SK-N-SH (cell line): ENCODE results near the gene TMEM143. TPM values are rescaled to one million over a fixed set of nuclear protein-coding genes. Genes with fewer than 3 reads are reported as not detected.

Source experiments
- CTCF ChIA-PET: fragments of 300-600, 350-600 bp; formaldehyde crosslinking; extraction: SDS; loops from one replicate; lab custom pipeline; 2021; lab: Yijun Ruan, JAX
- POLR2A ChIA-PET: fragments of 350-600 bp; sonication (Branson Sonifier 250); formaldehyde crosslinking; extraction: SDS; loops from one replicate; lab custom pipeline; 2020; ENCODE audit warnings: antibody characterized with exemption, inconsistent platforms; lab: Yijun Ruan, JAX
- DNase-seq: peaks from one replicate; pipeline ENCODE4 v3.0.0; 2012
- H2AFZ ChIP-seq: fragments of 200-600 bp; sonication (generic); 2 replicates; pipeline ENCODE4 v1.8.1; 2016; ENCODE audit warnings: antibody characterized with exemption, mild to moderate bottlenecking, low read depth
- H3F3A ChIP-seq: fragments of 200-600 bp; sonication (generic); replicated peaks from 2 replicates; pipeline ENCODE3; 2016; ENCODE audit warnings: antibody characterized with exemption, mild to moderate bottlenecking; ENCODE audit not compliant: insufficient read depth
- H3K27ac ChIP-seq, 2 experiments: fragments of 200-500 bp in 1 of 2; fragments of 200-600 bp in 1 of 2; sonication (Bioruptor generic) in 1 of 2; sonication (generic), shearing (Covaris generic) in 1 of 2; 2 replicates each; pipeline versions ENCODE4 v1.5.1 to v1.6.1; 2014 to 2016; ENCODE audit warnings: low read depth in 2 of 2, inconsistent platforms in 1 of 2, low read length in 1 of 2, mild to moderate bottlenecking in 1 of 2, mixed read lengths in 1 of 2
- H3K27me3 ChIP-seq: fragments of 200-600 bp; sonication (generic), shearing (Covaris generic); 2 replicates; pipeline ENCODE4 v1.6.1; 2016; ENCODE audit warnings: mixed run types; ENCODE audit not compliant: insufficient read depth
- H3K36me3 ChIP-seq, 2 experiments: fragments of 200-500 bp in 1 of 2; fragments of 200-600 bp in 1 of 2; sonication (Bioruptor generic) in 1 of 2; sonication (generic) in 1 of 2; replicated peaks in 1 of 2; 2 replicates each; pipeline versions ENCODE3 to v1.5.1; 2014 to 2016; ENCODE audit warnings: low read length in 1 of 2, mild to moderate bottlenecking in 1 of 2; ENCODE audit not compliant: insufficient read depth in 2 of 2, control insufficient read depth in 1 of 2
- H3K4me1 ChIP-seq, 2 experiments: fragments of 200-500 bp in 1 of 2; fragments of 200-600 bp in 1 of 2; sonication (Bioruptor generic) in 1 of 2; sonication (generic), shearing (Covaris generic) in 1 of 2; 2 replicates each; pipeline versions ENCODE4 v1.5.1 to v1.6.1; 2014 to 2016; ENCODE audit warnings: low read depth in 1 of 2, low read length in 1 of 2, mixed run types in 1 of 2; ENCODE audit not compliant: insufficient read depth in 2 of 2, control insufficient read depth in 1 of 2
- H3K4me2 ChIP-seq: fragments of 200-600 bp; sonication (generic), shearing (Covaris generic); 2 replicates; pipeline ENCODE4 v1.6.1; 2017; ENCODE audit warnings: mixed run types
- H3K4me3 ChIP-seq, 2 experiments: fragments of 200-500 bp in 1 of 2; fragments of 200-600 bp in 1 of 2; sonication (Bioruptor generic) in 1 of 2; sonication (generic), shearing (Covaris generic) in 1 of 2; 2 replicates each; pipeline versions ENCODE4 v1.5.1 to v1.8.1; 2014 to 2016; ENCODE audit warnings: low read depth in 2 of 2, inconsistent platforms in 1 of 2, low read length in 1 of 2, mild to moderate bottlenecking in 1 of 2, mixed read lengths in 1 of 2, moderate library complexity in 1 of 2
- H3K79me2 ChIP-seq: fragments of 200-600 bp; sonication (generic); 2 replicates; pipeline ENCODE4 v1.8.1; 2017; ENCODE audit warnings: mild to moderate bottlenecking; ENCODE audit not compliant: insufficient read depth
- H3K9ac ChIP-seq: fragments of 200-600 bp; sonication (generic); 2 replicates; pipeline ENCODE4 v1.6.1; 2017; ENCODE audit warnings: mixed run types
- H3K9me2 ChIP-seq: fragments of 200-600 bp; sonication (generic); 2 replicates; pipeline ENCODE4 v1.6.1; 2017; ENCODE audit warnings: mixed run types
- H3K9me3 ChIP-seq: fragments of 200-600 bp; sonication (generic); 2 replicates; pipeline ENCODE4 v1.6.1; 2017; ENCODE audit warnings: mixed run types, mild to moderate bottlenecking, moderate library complexity
- H4K20me1 ChIP-seq: fragments of 200-600 bp; sonication (generic); 2 replicates; pipeline ENCODE4 v1.6.1; 2017; ENCODE audit warnings: mild to moderate bottlenecking, mixed run types; ENCODE audit not compliant: insufficient read depth
- CTCF ChIP-seq: fragments of 200-600 bp; sonication (generic); IDR thresholded peaks from 2 replicates; pipeline ENCODE4 v1.6.1; 2017; ENCODE audit warnings: antibody characterized with exemption, mild to moderate bottlenecking, moderate library complexity
- FOXJ3 ChIP-seq: sonication (generic); formaldehyde crosslinking; IDR thresholded peaks from 2 replicates; pipeline ENCODE4 v1.5.1; 2020; ENCODE audit warnings: mild to moderate bottlenecking, missing genetic modification reagents
- FOXM1 ChIP-seq: IDR thresholded peaks from 2 replicates; pipeline ENCODE4 v1.4.0; 2012; ENCODE audit warnings: low read depth, mild to moderate bottlenecking
- POLR2AphosphoS5 ChIP-seq: IDR thresholded peaks from 2 replicates; pipeline ENCODE4 v1.6.1; 2012; ENCODE audit warnings: low read depth, low read length
- RAD21 ChIP-seq: IDR thresholded peaks from 2 replicates; pipeline ENCODE4 v1.6.1; 2012; ENCODE audit warnings: mild to moderate bottlenecking, low read length
- REST ChIP-seq: IDR thresholded peaks from 2 replicates; pipeline ENCODE4 v1.6.1; 2012; ENCODE audit warnings: mild to moderate bottlenecking, low read depth, low read length, moderate library complexity
- SIN3A ChIP-seq: IDR thresholded peaks from 2 replicates; pipeline ENCODE4 v1.6.1; 2012; ENCODE audit warnings: low read depth, mild to moderate bottlenecking, low read length, moderate library complexity, borderline replicate concordance
- TAF1 ChIP-seq: IDR thresholded peaks from 2 replicates; pipeline ENCODE4 v1.6.1; 2012; ENCODE audit warnings: low read depth, mild to moderate bottlenecking, low read length, moderate library complexity, borderline replicate concordance
- YY1 ChIP-seq: IDR thresholded peaks from 2 replicates; pipeline ENCODE4 v1.4.0; 2012; ENCODE audit warnings: low read depth, mild to moderate bottlenecking
- ZBTB33 ChIP-seq: IDR thresholded peaks from 2 replicates; pipeline ENCODE4 v1.4.0; 2012; ENCODE audit warnings: low read depth, borderline replicate concordance
- WGBS: methylation state at CpG from one replicate; pipeline ENCODE4 v1.1.6; 2017; ENCODE audit warnings: low lambda C conversion rate; 5-methylcytosine and 5-hydroxymethylcytosine counted together
- polyA plus RNA-seq, 3 experiments: library from polyadenylated mRNA; depleted of rRNA; stranded (reverse); fragments of >200 nt; gene quantifications; 2 replicates each; pipeline ENCODE4 v1.2.3, GENCODE V29; 2012

The TMEM143 gene
- polyA plus RNA-seq, 1 of the 3 experiments (the other 2 are of a cell fraction), result 21.9 TPM

DNA sequence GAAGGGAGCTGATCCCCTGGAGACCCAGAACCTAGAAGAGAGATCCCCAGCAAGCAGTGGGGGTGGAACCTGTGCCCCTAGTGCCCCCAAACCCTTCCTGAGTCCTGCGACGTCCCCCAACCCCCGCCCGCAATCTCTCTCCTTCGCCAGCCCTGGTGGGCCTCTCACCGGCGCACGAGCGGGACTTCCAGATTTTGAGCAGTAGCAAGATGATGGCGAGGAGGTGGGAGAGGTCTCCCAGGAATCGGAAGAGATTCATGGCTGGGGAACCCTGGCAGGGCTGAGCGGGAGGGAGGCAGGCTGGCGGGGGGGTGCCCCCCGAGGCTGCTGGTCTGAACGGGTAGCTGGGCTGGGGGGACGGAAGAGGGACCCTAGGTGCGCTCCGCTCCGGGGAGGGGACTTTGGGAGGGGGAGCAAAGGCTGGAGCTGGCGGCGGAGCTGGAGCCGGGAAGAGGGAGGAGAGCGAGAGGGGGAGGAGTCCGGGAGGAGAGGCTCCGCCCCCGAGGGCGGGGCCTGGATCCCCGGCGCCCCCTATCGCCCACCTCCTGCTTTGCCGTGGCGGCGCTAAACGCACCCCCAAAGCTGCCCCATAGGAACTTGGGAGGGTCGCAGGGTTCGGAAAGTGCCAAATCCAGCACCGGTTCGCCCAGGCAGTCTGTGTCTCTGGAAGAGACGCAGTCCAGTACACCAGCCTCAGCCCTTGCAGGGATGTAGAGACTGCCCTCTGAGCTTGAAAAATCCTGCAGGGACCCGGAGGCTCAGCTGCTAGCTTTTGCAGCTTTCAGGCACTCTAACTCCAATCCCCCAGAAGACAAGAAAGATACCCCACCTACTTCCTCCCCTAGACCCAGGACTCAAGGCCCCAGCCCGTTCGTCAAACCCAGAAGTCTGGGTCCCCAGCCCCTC is 27.6 kb upstream of the TMEM143 start, which contains the start of gene KDELR1:
Gene KDELR1, minus strand, starts transcription at position 452 of the 906 bp plus-strand sequence. Its CDS starts 193 bp downstream, at position 259.
- POLR2A ChIA-PET, result interaction anchor here (0.5 to 2.0 kb wide), 5 partner anchors 11 to 875 kb away, joined by 3 to 11 read pairs (median 4); partner anchors contain the start of genes SYNGR4 and TMEM143
- H3K4me3 ChIP-seq, result peak within 1 kb of the TSS; percentile 70 to 100
- peaks cover 12 to 29% of the 10 kb centered on the region in 2 experiments for H3K36me3 ChIP-seq
- H3K27me3 ChIP-seq, result no peaks in the 10 kb centered on the region
- H3F3A ChIP-seq, result peaks cover 17% of the 10 kb centered on the region
- peak; percentile 96 for DNase-seq
- H3K9ac ChIP-seq, result peak within 1 kb of the TSS; percentile 100
- CTCF ChIA-PET, result interaction anchor here (0.6 to 2.7 kb wide), 39 partner anchors 10 to 219 kb away, joined by 3 to 41 read pairs (median 4); partner anchors contain the start of genes GRWD1, SYNGR4 and TMEM143
- H3K9me2 ChIP-seq, result no peaks in the 10 kb centered on the region
- H3K4me1 ChIP-seq, result peaks cover 0 to 32% of the 10 kb centered on the region in 2 experiments; a peak in 2 of 4 replicates
- TF ChIP-seq CTCF, result peak; percentile 84
- TF ChIP-seq RAD21, result peak; percentile 29; the same call in 1 of the 2 replicates
- TF ChIP-seq SIN3A, result peak; percentile 13; the same call in 1 of the 2 replicates
- TF ChIP-seq ZBTB33, result no peak
- TF ChIP-seq YY1, result 0 out of 2 replicates have a peak, but pooled peaks have one; percentile 12
- TF ChIP-seq REST, result no peak
- TF ChIP-seq POLR2AphosphoS5, result peak; percentile 67
- no peak for TF ChIP-seq FOXJ3 (CRISPR knock-in tag)
- peak; percentile 70 for TF ChIP-seq TAF1
- no peak for TF ChIP-seq FOXM1
- H3K79me2 ChIP-seq, result peaks cover 48% of the 10 kb centered on the region
- no peaks in the 10 kb centered on the region for H4K20me1 ChIP-seq
- WGBS, result 2% methylated on average over 15 of the region's 42 CpGs
- H2AFZ ChIP-seq, result peak within 1 kb of the TSS; percentile 88
- H3K27ac ChIP-seq, result peak within 1 kb of the TSS; percentile 80 to 89
- peak within 1 kb of the TSS; percentile 98 for H3K4me2 ChIP-seq
- no peaks in the 10 kb centered on the region for H3K9me3 ChIP-seq
